ENCODE measurements around the gene DDA1.

The DDA1 gene

DNA sequence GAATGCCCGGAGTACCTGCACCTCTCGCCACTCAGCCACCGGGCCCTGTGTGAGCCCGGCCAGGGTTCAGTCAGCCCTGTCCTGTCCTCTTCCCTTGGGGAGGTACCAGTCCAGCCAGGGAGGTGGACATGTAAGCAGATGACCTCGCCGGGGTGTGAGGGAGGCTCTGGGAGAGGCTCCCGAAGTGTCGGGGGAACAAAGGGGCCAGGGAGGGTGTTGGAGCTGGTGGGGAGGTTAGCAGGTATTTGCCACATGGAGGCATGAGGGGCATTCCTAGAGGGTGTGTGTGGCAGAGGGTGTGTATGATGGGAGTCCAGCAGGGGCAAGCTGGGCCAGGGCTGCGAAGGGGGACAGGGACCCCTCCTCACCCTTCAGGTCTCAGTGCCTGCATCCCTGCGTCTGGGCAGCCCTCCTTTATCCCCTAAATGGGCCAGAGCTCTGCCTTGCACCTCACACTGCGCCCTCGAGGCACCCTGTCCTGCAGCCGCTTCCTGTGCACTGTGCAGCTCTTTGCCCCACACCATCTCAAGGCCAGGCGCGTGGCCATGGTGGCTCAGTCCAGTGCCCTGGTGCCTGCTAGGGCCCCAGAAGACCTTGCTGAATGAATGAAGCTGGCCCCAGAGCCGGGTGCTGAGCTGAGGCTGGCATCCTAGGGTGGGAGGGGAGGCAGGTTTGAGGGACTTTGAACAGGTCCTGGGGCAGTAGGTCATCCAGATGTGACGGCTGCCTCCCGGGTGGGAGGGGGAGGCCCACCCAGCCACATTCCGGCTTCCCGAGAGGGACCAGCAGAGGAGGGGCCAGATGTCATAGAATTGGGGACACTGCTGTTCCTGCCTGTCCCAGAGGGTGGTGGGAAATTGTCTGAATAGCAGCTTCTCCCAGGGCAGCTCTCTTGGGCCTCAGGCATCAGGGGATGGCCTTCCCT, 3.1 kb downstream of the DDA1 start:
- DNase-seq = no peak

DNA sequence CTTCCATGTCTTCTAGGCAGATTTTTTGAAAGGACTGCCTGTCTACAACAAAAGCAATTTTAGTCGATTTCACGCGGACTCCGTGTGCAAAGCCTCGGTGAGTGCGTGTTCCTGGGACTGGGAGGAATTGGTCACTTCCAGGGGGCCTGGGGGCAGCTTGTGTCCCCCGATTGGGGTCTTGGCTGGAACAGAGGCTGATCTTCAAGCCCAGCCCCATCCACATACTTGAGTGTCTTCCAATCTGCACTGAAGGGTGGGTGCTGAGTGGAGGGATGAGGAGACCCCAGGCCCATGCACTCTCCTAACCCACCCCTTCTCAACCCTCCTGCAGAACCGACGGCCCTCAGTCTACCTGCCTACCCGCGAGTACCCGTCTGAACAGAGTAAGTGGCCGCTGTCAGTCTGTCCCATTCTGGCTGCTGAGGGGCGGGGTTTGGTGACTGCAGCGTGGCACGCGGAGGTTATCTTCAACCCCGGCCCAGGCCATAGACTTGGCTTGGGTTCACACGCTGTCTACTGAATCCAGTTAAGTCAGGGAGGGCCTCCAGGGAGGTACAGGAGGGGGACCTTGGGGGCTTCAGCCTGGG, 4.7 kb downstream of the DDA1 start:
- DNase-seq = no peak

DNA sequence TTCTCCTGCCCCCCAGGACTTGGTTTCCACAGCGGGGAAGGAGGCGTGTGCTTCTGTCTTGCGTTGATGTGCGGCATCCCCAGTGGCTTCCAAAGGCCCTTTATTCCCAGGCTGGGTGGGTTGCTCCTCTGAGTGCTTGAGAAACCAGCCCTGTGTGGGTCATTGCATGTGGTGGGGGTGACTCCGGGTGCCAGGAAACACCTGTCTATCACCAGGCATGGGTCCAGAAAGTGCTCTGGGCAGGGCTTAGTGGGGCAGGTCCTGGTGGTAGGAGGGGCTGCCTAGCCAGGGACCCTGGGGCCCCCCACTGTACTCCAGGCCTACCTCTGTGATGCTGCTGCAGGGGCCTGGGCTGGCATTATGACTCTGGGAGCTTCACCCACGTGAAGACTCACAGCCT, 9.6 kb downstream of the DDA1 start:
- DNase-seq = no peak

DNA sequence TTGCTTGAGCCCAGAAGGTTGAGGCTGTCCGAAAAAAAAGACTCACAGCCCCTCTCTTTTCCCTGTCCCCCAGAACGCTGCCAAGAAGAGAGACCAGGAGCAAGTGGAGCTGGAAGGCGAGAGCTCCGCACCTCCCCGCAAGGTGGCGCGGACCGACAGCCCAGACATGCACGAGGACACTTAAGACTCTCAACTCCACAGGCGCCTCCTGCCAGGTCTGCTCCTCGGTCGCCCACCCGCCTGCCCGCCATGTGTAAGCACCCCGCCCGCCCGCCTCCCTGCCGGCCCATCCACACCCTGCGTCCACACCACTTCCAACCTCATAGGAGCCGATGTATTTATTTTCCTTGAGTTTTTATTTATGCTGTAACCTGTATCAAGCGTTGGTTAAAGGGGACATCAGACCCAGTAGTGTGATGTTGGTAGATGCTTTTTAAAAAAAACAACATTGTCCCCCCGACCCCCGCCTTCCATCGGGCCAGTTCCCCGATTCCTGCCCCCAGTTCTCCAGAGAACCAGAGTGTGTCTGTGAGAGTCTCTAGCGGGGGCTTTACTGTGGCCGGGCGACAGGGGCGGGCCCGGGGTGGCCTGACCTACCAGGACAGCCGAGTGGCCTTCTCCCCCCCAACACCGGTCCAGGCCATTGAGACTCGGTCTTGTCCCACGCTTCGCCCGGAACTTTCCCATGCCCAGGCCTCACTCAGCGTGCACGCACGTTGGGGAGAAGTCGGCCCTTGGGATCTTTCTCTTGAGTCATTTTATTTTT, 10.3 kb downstream of the DDA1 start:
- no peak for DNase-seq

DNA sequence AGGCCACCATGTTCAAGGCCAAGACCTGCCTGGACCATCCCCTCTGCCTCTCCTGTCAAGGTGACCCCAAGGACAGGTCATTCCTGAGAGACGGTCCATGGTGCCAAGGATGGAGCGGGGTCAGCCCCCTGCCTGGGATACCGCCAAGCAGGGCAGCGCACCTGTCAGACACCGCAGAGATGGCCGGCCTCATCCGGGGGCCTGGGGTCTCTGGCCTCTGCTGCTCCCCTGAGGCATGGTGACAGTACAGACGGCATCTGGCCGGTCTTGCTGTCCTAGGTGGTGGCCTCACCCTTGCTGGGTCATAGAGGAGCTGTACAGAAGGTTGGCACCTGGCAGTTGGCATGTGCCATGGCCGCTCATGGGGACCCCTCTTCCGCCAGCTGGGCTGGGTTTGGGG, 11.1 kb downstream of the DDA1 start:
- no peak for DNase-seq

DNA sequence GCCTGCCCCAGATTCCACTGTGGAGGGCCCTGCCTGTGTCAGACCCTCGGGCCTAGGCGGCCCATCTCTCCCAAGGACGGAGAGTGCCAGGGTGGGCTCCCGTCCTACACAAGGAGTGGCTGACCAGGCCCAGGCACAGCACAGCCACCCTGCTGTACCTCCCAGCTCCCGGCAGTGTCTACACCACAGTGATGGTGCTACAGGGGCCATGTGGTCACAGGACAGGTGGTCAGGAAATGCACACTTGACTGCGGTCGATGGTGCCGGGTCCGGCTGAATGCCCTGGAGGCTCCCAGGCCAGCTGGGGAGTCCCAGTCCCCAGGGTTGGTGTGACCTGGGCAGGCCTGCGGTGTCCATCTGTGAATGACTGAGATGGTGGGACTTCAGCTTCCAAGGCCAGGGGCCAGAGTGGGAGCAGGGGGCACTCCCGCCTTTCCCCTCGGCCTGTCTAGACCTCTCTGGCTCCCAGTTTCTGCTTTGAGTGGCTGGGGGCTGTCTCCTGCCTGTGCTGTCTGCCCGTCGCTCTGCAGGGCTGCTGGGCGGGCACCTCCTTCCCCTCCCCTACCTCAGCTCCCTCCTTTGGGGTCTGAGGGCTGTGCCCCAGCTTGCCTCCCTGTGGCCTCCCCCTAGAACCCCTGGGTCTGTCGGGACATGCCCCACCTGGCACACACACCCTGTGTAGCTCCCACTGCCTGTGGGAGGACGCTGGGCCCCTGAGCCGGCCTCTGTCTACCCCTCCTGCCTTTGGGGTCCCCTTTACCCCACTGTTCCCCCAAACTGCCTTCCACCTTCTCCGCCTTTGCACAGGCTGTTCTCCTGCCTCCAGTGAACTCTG, 12.5 kb downstream of the DDA1 start:
- DNase-seq = no peak

DNA sequence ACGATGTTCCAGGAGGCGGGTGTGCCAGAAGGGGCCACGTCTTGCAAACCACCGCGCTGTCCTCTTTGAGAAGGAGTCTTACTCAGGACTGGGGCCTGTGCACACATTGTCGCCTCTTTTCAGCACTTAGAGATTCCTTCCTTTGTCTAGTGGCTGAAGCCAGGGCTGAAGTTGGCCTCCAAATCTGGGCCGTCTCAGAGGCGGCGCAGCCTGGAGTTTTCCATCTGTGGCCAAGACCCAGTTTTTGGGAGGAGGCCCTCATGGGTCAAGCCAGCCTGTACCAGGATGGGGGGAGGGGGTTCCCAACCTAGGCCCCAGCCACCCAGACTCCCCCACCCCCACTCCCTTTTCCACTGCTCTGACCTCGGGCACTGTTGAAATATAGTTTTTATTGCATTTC, 13.5 kb downstream of the DDA1 start:
- no peak for DNase-seq

DNA sequence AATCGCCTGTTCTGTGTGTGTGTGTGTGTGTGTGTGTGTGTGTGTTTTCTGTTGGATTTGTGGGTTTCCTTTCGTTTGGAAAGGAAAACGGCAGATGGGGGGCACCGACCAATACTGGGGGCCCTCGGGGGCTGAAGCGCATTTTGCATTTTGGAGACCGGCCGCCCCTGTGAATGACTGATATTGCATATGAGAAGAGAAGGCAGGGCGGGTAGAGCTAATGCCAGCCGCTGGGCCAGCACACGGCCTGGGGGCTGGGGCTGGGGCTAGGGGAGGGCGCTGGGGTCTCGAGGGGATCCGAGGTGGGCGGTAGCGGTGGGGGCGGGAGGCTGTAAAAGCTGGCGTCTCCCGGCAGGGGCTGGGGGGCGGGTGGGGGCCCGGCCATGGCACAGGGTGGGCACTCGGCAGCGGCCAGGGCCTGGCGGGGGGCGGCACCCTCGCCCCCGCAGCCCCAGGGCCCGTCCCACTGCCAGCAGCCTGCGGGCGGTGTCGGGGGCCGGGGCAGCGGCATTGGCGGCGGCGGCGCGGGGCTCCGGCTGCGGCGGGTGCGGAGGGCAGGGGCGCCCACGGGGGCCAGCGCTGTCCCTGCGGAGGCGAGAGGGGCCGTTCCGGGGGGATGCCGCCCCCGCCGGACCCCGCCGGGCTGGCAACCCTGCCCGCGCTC, 14.1 kb downstream of the DDA1 start:
- DNase-seq = no peak

DNA sequence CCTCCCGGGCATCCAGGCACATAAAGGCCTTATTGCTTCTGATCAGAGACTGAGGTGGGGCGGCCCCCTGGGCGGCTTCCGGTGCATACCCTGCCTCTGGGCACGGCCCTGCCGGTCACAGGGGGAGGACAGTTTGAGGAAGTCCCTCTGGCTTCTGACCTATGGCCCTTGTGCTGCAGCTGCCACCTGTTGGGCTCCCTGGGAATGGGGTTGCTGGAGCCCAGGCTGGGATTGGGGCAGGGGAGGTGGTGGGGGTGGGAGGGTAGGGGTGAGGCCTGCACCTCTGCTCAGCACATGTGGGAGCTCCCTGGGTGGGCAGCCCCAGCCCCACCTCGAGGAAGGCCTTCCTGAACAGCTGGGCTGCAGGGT, 14.6 kb downstream of the DDA1 start:
- DNase-seq = no peak

DNA sequence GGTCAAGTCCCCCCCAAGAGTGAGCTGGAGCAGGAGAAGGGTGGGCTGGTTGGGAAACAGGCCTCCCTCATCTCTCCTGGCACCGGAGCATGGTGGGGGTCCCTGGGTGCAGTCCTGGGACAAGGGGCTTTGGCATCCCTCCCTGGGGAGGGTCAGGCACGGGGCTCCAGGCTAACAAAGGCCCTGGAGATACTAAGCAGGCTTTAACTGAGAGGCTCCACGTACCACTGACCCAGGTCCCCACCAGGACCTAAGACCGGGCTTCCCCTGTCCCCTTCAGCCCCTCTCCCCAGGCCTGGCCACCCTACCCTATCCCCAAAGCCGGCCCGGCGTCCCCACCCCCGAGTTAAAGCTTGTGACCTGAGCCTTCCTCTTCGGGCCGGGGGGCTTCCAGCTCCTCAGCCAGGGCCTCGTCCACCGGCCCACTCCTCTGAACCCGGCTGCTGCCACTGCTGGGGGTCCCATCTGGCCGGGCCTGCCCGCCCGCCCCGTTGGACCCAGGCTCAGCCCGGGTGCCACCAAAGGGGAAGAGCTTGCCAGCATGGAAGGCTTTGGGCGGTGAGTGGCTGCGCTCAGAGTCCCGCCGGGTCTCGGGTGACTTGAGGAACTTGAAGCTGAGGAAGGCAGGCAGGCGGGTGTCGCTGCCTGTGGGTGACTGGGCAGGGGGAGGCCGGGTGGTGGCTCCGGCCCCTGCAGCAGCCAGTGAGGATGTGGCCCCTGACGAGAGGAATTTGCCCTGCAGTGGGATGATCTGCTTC, 15.2 kb downstream of the DDA1 start:
- no peak for DNase-seq

DNA sequence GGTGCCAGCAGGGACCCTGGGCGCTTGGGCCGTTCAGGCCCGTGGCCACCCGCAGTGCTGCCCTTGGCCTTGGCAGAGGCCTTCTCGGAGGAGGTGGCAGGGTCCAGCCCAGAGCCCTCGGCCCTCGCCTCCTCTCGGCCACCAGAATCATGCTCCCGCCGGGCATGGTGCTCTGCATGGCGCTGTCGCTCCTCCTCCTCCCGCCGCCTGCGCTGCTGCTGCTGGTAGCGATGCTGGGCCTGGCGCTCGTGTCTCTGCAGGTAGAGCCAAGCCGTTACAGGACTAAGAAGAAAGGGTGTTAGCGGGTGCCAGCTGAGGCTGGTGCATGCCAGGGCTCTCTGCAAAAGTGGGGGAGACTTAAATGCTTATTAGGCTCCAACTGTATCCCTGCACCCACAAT, 15.8 kb downstream of the DDA1 start:
- DNase-seq = no peak

DNA sequence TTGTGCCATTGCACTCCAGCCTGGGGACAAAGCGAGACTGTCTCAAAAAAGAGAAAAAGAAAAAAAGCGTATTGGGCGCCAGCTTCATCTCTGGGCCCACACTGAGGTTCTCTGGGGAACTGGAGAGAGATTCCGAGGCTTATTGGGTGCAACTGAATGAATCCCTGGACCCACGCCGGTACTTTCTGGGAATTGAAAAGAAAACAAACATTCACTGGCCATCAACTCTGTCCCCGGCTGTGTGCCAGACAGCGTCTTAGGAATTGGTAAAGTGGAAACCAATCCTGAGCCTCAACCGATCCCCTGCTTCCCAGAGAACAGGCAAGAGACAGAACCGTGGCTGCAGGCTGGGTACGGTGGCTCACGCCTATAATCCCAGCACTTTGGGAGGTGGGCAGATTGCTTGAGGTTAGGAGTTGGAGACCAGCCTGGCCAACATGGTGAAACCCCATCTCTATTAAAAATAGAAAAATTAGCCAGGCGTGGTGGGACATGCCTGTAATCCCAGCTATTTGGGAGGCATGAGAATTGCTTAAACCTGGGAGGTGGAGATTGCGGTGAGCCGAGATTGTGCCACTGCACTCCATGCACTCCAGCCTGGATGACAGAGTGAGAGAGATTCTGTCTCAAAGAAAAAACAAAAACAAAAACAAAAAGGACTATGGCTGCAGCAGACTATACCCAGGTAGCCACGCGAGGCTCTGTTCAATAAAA, 16.7 kb downstream of the DDA1 start:
- no peak for DNase-seq

DNA sequence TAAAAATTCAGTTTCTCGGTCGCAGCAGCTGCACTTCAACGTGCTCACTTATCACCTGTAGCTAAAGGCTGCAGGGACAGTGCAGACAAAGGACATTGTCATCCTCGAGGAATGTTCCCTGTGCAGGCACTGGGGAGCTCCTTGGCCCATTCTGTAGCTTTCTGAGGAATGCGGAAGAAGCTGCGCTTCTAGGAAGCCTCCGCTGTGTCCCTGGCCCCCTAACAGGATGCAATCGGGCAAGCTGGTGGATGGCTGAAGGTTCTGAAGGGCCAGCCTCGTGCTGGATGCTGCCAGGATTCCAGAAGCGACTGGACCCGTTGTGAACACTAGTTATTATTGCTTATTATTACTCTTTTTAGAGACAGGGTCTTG, 17.2 kb downstream of the DDA1 start:
- no peak for DNase-seq

DNA sequence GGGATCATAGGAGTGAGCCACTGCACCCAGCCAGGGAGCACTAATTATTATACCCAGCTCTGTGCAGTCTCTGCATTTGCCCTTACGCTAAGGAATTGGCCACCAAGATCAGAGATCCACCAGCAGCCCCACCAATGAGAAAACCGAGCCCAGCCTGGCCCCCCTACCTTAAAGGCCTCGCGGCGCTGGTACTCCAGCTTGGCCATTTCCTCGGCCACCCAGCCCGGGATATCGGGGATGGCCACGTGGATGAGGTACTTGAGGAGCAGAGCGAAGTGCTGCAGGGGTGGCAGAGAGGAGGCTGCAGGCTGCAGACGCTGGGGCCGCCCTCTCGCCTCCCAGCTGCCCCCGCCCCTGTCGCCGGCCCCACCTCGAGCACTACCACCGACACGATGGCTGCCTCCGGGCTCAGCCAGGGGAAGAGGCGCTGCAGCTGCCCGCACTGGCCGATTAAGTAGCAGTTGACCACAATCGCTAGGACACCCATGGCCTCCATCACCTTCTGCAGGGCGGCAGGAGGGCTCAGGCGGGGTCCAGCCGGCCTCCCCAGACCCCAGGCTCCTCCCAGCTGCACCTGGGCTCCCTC, 17.8 kb downstream of the DDA1 start:
- no peak for DNase-seq

DNA sequence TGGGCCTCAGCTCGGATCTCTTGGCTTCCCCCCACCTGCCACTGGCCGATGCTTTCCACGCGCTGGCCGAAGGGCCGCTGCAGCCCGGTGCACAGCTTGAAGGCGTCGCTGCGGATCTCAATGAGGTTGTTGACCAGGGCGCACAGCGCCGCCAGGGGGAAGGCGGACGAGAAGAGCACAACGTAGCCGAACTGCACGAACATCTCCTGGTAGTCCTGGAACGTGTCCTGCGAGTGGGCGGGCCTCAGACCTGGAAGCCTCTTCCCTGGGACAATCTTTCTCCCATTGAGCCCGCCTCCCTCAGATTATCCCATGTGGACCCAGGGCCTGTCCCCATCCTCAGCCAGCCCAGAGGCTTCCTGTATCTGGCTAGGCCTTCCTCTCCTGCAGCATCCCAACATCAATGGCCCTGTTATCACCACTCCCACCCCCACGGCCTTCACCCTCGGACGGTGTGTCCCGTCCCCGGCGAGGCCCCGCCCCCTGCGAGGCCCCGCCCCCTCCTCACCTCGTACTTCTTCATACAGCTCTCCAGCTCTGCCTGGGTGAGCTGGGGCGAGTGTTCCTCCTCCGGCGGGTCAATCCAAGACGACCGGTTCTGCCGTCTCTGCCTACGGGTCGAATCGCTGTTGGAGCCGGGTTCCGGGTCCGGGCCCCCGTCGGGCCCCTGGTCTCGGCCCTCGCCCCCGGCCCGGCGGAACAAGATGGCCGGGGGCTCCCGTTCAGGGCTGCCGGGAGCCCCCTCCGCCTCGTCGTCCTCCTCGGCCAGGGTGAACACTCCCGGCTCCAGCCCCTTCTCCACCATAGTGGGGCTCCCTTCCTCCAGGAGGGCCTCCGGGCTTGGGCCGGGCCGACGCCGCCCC, 18.5 kb downstream of the DDA1 start:
- peak; percentile 63 to 72 for DNase-seq

DNA sequence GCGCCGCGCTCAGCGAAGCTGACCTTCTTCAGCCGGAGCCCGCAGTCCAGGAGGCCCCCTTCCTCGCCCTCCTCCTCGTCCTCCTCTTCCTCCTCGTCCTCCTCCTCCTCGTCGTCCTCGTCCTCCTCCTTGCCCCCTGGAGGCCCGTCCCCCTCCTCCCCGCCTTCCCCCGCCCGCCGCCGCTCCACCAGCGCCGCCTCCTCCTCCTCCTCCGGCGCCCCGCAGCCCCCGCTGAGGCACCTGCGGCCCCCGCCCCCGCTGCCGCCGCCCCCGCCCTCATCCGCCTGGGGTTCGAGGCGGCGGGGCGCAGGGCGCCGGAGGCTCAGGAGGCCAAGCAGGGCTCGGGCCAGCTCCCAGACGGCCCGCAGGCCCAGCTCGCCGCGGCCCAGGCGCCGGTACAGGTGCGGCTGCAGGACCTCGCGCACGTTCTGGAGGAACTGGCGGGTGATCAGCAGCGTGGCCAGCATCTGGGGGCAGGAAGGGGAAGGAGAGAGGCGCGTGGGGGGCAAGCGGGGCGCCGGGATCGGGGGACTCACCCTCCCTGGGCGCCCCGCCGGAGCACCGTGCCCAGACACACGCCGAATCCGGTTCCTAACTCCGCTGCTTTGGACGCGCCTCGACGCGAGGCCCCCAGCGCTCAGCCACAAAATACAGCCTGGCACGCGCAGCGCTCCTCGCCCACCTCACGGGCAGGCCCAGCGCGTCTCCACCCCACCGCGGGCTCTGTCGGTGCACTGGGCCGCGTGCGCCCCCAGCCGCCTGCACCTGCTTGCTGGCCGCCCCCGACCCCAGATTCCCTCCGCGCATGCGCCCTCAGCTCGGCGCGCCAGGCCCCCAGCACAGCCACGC, 19.4 kb downstream of the DDA1 start:
- DNase-seq = peak in 1 of 2 donors; percentile 57

DNA sequence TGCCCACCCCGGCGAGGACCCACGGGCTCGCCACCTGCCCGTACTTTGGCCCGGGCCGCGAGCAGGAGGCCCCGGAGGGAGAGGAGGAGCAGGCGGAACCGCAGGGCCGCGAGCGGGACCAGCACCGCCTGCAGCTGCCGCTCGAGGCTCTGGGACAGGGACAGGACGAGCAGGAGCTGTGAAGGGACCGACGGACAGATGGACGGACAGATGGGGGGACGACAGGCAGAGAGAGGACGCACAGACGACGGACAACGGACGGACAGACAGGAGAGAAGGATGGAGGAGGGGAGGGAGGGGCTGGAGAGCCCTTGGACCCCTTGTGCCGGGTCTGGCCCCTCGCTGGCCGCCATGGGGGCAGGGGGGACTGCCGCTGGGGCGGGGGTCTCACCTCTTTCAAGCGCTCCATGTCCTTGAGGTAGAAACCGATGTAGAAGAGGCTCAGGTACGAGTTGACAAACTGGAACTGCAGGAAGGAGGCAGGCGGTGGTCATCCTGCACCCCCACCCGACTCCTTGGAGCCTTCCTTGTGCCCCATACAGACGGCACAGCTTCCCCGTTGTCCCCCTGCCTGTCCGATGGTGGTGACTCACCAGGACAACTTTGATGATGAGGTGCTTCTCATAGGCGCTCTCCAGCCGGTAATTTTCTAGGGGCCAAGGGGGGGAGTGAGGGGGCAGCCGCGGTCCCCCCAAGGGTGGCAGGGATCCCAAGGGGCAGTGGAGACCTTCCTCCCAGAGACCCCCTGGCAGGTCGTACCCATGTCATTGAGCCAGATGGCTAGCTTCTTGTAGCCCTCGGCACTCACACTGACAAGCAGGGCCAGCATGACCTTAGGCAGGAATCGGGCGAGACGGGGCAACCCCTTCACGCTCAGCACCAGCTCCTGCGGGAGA, 20.3 kb downstream of the DDA1 start:
- no peak for DNase-seq
